Measurements from ENCODE around the gene ZBTB40.

DNA sequence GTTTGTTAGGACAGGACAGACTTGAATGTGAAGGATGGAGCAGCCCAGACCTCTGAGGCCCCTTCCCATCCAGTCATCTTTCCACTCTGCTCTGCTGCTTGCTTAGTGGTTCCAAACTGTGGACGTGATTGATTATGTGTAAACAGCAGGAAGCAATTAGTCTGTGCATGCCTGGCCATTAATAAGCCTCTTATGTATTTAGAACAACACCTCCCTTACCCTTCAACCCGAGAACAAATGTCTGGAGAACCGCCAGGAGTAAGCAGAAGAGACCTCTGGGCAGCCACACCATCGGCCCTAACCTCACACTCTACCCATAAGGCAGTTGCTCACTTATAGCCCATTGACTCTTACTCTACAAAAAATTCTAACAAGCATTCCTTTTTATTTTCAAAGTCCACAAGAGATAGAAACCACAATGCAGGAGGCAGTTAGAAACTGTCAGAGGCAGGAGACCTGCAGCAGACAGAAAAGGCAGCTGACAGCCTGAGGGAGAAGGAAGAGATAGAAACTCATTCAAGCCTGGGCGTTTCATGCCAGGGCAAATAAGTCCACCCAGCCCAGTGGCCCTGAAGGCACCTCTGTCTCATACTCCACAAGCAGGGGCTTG is 105.8 kb downstream of the ZBTB40 start:
- TF ChIP-seq EP300 (IDR thresholded peaks at IDR 0.05), result no peak
- TF ChIP-seq SREBF2 (IDR thresholded peaks at IDR 0.05), result no peak
- TF ChIP-seq CHD4 (IDR thresholded peaks at IDR 0.05; ENCODE audit: borderline replicate concordance), result no peak
- TF ChIP-seq, protein P1, sequence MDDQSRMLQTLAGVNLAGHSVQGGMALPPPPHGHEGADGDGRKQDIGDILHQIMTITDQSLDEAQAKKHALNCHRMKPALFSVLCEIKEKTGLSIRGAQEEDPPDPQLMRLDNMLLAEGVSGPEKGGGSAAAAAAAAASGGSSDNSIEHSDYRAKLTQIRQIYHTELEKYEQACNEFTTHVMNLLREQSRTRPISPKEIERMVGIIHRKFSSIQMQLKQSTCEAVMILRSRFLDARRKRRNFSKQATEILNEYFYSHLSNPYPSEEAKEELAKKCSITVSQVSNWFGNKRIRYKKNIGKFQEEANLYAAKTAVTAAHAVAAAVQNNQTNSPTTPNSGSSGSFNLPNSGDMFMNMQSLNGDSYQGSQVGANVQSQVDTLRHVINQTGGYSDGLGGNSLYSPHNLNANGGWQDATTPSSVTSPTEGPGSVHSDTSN (IDR thresholded peaks at IDR 0.05), result no peak
- TF ChIP-seq ZNF302 (CRISPR knock-in tag; IDR thresholded peaks at IDR 0.05), result no peak
